HG02943 (cell line): ENCODE data around the gene CES1.
"Not testable (repeated sequence)": the region's sequence is repeated elsewhere in the genome, so short reads cannot be mapped to it uniquely, and the experiment has no call there.

Source experiments
- ATAC-seq: cut with Tn5 transposase; IDR thresholded peaks from one replicate; pipeline ENCODE4 v1.9.1; 2021; ENCODE audit warnings: mild to moderate bottlenecking, low read depth, moderate library complexity; ENCODE audit not compliant: unreplicated experiment

CES1 gene

DNA sequence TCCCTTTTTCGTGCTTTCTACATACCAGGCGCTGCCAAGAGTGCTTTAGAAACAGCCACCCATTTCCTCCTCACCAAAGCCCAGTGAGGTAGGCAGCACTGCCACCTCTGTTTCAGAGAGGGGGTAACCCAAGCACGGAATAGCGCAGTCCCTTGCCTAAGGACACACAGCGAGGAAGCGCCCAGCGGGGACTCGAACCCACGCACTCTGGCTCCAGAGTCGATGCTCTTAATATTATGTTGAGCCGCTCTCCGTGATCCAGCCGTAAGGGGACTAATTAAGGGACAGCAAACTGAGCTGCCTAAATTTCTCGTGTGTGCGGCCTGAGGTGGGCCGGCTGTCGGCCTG lies 497 bp downstream of the CES1 start:
- ATAC-seq = no peak

DNA sequence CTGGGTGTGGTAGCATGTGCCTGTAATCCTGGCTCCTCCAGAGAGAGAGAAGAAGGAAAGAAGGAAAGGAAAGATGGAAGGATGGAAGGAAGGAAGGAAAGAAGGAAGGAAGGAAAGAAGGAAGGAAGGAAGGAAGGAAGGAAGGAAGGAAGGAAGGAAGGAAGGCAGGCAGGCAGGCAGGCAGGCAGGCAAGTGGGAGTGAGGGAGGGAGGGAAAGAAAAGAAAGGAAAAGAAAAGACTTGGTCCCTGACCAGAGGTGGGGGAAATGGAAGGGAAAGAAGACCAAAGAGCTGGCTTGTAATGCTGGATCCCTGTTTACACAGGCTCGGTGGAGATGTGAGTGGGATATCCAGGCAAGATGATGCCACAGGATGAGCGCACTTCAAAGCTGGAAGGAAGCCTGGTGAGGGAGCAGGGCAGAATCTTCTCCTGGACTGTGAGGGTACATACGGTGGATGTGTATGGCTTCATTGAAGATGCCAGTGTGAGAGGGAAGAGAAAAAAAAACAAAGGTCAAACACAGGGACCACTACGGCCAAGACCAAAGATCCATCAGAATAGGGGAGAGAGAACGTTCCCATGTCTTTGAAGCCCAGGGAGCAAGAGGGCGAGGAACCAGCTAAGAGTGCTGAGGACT lies 2.1 kb downstream of the CES1 start:
- no peak for ATAC-seq

DNA sequence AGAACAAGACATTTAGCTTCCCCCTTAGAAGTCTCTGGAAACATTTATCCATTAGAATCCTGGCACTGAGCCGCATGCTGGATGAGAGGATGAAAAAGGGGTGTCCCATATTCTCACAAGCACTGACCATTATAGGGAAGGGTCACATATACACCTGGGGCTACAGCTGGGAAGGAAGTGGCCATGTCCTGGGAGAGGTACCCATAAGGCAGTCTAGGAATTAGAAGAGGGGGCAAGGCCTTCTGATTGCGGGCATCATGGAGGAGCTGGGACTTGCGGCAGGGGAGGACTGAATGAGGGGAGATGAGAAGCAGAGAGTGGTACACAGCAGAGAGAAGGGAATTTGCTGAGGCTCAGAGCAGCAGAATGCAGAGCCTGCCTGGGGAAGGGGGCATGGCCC lies 3.7 kb downstream of the CES1 start:
- ATAC-seq = not testable (repeated sequence)

DNA sequence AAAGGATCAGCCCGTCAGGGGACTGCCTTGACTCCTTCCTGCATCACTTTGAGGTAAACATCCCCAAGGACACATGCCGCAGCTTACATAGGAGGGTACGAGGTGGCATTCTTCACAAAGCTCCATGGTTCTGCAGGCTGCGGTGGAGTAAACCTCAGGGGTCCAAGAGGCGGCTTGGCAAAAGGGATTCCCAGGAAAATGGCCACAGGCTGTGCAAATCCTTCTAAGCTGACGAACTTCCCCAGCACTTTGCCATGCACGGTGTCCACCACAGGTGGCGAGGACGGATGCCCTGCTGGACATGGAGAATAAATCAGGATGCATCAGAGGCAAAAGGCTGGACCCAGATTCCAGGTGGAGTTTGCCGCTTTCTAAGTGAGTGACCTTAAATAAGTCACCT lies 4.2 kb downstream of the CES1 start:
- no peak for ATAC-seq

DNA sequence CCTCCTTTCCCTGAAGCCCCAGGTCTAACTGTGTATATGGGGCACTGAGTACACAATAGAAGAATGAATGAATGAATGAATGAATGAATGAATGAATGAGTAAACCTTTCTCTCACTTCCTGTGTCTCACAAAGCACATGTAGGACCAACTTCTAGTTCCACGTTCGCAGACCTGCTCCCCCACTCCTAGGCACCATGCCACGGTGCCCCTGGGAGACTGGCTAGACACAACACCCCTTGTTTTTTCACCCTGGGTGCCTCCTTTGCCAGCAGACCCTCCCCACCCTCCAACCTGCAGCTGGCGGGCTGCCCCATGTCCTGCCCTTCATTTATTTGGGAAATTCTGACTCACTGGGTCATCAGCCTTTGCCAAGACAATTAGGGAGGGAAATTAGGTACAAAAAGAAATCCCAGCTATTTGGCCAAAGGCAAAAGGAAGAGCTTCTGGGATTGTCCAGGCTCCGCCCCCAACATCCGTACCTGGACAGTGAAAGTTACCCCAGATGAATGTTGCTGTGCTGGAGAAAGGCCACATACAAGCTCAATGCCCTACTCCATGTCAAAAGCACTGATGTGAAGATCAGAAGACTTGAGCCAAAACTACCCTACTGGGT lies 7.7 kb downstream of the CES1 start:
- no peak for ATAC-seq

DNA sequence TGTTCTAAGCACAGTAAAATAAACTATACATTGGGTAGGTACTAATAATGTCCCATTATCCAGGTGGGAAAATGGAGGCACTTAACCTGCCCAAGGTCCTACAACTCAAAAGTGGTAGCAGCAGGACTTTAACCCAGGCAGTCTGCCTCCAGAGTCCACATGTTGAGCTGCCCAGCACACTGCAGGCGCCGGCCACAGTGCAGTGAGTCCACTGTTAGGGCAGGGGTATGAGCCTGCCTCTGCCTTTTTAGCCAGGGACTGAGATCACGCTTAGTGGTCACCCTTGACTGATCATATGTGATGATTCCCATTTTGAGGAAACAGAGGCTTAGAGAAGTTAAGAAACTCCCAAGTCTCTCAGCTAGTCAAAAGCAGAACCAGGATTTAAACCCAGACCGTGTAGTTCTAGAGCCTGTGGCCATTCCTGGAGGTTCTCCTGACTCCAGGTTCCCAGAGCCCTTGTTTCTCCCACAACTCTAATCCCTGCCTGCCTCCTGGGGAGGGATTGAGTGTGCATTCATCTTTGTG lies 8.4 kb downstream of the CES1 start:
- ATAC-seq = no peak

DNA sequence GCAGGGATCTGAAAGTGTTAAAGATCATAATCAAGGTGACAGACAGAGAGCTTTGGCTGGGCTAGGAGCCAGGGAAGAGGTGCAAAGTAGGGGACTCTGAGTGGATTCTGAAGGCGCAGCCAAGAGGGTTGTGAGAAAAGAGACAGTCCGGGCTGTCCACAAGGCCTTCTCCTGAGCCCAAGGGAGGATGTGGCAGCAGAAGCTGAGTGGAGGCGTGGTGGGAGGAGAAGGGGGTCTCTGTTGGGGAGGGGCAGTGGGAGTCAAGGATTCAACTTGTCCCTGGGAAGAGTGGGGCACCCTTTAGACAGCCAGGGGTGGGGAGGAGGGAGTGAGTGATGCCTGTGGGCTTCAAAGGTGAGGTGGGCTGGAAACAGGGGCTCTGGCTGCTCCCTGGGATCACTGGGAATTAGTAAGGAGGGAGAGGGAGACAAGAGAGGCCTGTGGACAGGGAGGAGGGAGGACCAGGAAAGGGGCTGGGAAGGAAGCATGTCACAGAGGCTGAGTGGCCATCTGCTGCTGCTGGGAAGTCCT lies 10.6 kb downstream of the CES1 start:
- ATAC-seq = no peak

DNA sequence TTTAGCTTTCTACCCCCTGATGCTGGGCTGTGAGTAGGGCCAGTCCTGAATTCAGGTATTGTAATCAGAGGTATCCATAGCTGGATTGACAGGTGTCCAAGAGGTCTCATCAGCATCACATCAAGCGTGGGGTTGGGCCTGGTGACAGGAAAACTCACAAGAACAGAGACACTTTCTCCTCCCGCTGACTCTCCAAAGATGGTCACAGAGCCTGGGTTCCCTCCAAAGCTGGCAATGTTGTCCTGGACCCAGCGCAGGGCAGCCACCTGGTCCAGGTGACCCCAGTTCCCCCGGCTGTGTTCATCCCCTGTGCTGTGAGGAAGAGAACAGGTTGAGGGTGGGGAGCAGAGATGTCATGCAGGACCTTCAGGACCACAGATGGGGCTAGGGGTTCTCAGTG lies 11.7 kb downstream of the CES1 start:
- no peak for ATAC-seq

DNA sequence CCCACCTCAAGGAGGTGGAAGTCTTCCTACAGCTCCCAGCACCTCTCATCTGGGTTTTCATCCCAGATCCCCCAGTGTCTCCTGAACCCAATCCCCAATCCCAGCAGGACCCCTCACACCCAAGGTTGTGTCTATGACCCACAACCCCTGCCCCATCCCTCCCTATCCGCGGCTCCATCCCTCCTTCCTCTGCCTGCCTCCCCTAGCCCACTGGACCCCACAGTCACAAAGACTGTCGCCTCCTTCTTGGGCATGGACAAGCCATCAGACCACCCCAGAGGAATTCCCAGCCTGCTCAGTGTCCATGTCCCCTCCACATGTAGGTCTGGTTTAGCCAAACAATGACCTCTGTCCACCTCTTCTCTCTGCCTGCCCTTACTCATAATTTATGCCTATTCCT lies 12.3 kb downstream of the CES1 start:
- ATAC-seq = no peak

DNA sequence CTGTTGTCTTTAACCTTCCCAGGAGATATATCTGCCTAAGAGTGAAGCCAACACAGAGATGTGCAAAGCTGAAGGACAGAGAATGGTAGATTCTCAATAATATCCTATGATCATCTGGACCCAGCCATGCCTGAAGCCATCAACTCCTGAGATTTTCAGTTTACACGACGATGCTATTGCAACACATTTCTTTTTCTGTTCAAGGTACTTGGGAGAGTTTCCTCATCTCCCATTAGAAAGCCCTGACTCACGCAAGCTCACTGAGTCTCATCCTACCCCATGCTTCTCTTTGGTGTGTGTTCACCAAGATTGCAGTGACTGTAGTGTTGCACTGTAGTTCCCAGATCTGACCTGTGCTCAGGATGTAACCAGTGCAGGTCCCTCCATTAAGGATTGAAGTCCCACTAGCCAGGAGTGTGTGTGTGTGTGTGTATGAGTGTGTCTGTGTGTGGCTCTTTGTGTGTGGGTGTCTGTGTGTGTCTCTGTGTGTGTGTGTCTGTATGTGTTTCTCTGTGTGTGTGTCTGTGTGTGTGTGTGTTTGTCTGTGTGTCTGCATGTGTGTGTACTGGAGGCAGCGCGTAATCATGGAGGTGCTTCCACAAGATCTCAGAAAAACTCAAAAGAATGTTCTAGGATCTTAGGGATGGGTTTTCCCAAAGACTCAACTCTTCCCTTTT lies 15.5 kb downstream of the CES1 start:
- ATAC-seq = no peak

DNA sequence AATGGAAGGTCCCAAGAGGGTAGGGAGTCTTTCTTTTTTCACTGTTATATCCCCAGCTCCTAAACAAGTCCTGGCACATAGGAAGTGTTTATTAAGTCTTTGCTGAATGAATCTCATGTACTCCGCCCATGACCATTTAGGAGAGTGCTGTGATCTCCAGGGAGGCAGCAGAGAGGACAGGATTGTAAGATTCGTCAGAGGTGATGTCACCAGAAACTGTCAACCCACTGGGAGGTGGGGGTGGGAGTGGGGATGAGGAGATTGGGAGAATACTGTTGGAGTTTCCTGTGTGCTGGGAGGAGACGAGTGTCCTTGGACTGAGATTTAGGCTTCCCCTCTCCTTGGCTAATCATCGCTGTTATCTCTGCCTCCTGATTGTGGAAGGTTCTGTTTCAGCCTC lies 16.7 kb downstream of the CES1 start:
- not testable (repeated sequence) for ATAC-seq

DNA sequence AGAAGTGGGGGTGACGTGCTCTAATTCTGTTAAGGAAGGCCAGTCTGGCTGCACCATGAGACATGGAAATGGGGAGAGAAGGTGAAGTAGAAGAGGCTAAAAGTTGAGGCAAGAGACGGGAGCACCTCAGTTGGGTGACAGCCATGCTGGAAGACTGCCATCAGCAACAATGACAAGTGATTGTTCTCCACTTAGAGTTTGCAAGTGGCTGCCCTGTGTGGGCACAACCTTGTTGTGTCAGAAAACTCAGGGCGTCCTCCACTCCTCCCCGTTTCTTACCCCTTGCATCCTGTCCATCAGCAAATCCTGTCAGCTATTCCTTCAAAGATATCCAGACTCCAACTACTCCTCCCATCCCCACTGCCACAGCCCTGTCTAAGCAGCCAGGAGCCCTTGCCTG lies 17.6 kb downstream of the CES1 start:
- no peak for ATAC-seq

DNA sequence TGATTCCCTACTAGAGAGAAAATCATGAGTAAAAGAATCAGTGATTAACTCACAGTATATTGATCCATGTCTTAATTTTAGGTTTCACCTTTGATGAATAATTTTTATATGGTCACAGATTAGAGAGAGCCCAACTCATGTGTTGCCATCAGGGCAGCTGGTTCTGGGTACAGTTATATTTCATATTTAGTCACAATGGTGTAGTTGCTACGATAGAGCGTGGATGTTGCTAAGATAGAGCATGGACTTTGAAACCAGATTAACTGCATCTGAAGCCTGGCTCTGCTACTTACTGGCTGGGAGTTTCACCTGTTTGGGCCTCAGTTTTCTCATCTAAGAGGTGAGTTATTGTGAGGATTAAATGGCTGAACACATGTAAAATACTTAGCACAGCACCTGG lies 18.7 kb downstream of the CES1 start:
- ATAC-seq = not testable (repeated sequence)

DNA sequence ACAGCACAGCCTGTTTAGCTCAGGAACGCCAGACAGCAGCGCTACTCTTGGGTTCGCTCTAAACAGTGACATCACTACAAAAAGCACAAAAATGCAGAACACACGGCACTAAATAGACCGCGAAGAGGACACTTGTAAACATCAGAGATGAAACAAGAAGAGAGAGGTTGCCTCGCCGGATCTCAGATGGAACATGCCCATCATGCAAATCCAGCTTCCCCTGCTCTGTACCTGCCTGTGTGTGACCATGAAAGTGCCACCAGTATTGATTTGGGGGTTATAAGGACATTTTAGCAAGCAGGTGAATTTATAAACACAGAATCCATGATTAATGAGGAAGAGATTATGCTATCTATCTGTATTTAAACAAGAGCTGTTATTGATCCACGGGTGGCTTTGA lies 19.2 kb downstream of the CES1 start:
- not testable (repeated sequence) for ATAC-seq

DNA sequence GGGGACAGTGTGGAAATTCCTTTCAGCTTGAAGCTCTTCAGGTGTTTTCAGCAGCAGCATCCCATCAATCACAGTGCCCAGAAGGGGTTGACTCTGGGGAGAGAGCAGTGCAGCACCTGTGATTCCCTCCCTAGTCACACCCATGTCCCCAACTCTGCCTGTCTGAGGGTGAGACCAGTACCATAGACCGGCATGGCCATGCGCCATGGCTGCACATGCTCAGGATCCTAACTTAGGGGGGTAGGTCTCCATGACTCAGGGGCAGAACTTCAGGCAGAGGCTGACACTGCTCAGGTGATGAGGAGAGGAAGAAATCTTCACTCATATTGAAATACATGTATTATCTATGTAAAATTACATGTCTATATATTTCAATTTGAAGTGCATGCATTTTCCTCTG lies 19.9 kb downstream of the CES1 start:
- no peak for ATAC-seq

DNA sequence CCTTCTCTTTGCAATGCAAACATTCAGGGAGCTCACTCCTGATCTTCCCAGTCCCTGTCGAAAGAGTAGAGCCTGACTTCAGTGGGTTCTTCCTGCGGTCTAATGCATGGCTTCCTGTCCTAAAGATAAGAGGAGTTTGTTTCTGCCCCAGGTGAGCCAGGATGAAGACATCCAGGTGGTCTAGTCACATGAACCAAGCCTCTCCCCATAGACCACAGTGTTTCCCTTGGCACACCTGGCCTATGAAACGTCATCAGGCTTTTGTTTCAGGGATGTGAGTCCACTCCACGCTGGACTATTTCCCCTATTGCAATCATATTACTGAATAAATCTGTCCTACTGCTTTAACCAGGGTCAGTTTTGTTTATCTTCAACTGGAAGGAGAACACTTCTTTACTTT lies 21.1 kb downstream of the CES1 start:
- no peak for ATAC-seq

DNA sequence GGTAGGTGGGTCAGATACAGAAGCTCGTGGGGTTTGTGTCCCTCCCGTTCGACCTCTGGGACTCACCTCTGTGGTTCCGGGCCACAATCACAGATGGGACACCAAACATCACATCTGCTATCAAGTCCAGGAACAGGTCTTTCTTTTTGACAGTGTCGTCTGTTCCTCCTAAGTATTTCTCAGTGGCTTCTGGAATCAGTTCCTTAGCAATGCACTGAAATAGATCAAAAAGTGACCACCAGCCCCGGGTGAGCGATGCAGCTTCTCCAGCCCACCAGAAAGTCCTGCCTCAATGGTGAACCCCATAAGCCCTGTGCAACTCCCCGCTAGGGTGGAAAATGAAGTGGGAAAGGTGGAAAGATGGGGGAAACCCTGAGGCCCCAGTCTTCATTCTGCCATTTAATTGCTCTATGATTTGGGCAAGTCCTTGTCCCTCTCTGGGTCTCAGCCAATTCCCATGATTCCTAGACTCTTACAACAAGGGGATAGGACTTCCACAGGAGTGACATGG lies 22.4 kb downstream of the CES1 start:
- ATAC-seq = no peak

DNA sequence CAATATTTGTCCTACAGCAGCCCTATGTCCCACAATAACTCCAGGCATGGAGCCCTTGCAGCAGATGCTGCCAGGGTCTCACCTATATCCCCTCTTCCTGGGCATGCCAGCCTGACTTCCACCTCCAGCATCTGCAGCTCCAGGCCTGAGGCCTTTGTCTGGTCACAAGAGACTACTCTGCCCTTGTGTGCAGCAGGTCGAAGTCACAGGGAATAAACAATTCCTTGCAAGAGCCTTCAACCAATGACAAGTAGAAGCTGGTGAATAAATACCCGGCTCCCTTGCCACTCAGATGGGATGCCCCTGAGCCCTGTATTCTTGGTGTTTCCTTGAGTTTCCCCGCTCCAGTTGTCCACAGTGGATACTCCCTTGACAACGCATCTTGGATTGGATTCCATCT lies 23.0 kb downstream of the CES1 start:
- ATAC-seq = no peak

DNA sequence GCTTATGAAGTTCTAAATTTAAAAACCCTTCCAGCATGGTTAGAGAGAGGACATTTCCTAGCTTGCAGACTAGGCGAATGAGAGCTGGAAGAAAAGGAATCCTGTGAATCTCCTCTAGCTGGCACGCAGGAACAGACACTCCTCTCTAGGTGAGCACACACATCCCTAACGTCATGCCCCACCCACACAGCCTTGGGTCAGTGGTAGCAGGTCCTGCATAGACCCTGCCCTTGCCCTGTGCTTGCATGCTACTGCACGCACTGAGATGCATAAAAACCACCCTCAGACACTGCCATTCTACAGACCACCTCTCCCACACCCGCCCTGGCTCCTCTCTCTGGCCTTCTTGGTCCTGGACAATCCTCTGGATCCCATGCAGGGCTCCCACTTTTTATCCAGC lies 23.5 kb downstream of the CES1 start:
- ATAC-seq = no peak

DNA sequence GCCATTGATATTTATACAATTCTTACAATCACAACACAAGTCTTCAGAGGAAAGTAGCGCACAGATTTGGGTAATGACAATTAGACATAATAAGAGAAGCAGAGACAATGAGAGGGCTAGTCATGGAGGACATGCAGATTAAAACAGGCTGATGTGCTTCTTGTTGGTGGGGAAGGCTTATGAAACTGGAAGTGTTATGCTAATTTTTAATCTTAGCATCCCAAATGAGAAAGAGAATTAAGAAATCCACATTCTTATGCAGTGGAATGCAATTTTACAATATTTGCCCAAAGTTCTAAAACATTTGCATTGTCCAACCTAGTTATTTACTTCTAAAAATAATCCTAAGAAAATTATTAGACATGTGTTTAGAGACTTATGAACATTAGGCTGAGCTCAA lies 24.6 kb downstream of the CES1 start:
- ATAC-seq = not testable (repeated sequence)

DNA sequence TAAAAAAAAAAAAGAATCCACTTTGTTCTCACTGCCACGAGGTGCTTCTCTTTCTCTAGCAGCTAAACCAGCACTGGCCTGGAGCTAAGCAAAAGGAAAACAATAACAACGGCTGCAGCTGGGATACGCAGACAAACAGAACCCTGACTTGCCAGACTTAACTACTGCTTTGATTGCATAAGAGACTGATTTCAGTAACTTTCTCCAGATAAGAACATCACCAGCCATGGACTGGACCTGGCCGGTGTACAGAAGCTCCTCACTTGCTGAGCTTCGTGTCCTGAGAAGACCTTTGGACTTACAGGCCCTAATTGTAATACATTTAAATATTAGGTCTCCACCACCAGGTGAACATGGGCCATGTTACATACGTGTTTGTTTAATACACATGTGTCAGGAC lies 27.8 kb downstream of the CES1 start:
- not testable (repeated sequence) for ATAC-seq
